Uterus (tissue), 4 donors: Measurements from ENCODE around the gene AP1M2. TPM values are rescaled to one million over a fixed set of nuclear protein-coding genes. Genes with fewer than 3 reads are reported as not detected.
A peak's percentile ranks its signal among the peaks of the same experiment; 100 is the strongest.

Experiments used
- DNase-seq, 2 donors: peaks; one replicate each; pipeline ENCODE4 v3.0.0-alpha.2; 2019 to 2020
- H3K27ac ChIP-seq, 2 donors: fragments of 200-600 bp; sonication (generic); 1 replicate in 1 of 2; 2 replicates in 1 of 2; pipeline ENCODE4 v1.5.1; 2016 to 2018
- H3K27me3 ChIP-seq, 2 donors: fragments of 200-600 bp; sonication (generic); one replicate each; pipeline ENCODE4 v1.5.1; 2018 to 2019; ENCODE audit warnings: control low read depth in 1 of 2
- H3K36me3 ChIP-seq, 2 donors: fragments of 200-600 bp; sonication (generic); one replicate each; pipeline ENCODE4 v1.5.1; 2019; ENCODE audit warnings: control low read depth in 1 of 2
- H3K4me1 ChIP-seq, 2 donors: fragments of 200-600 bp; sonication (generic); one replicate each; pipeline ENCODE4 v1.5.1; 2018 to 2019; ENCODE audit warnings: control low read depth in 1 of 2
- H3K4me3 ChIP-seq, 2 donors: fragments of 200-600 bp; sonication (generic); 1 replicate in 1 of 2; 2 replicates in 1 of 2; pipeline ENCODE4 v1.5.1; 2018 to 2019; ENCODE audit warnings: mild to moderate bottlenecking in 1 of 2
- H3K9me3 ChIP-seq, 2 donors: fragments of 200-600 bp; sonication (generic); one replicate each; pipeline ENCODE4 v1.5.1; 2019; ENCODE audit warnings: control low read depth in 1 of 2
- POLR2A ChIP-seq, 2 donors: fragments of 450-650 bp; IDR thresholded peaks; one replicate each; pipeline ENCODE4 v1.6.1; 2016; ENCODE audit warnings: antibody characterized with exemption in 2 of 2, mild to moderate bottlenecking in 1 of 2, moderate library complexity in 1 of 2
- intact Hi-C: fragments of 100-400 bp; cut with DNase I; formaldehyde crosslinking; loops from one replicate; pipeline ENCODE4 v1.15.1; 2023; ENCODE audit warnings: low total_unique reads
- total RNA-seq, 4 donors: library from RNA; depleted of rRNA in 3 of 4; stranded (reverse); fragments of >200 nt in 3 of 4; gene quantifications; one replicate each; pipeline versions ENCODE4 v1.1.0 to v1.2.4, GENCODE V29; 2014 to 2023
- TF ChIP-seq, protein P1 (sequence below), 4 experiments: fragments of 200-600 bp in 2 of 4; fragments of 450-650 bp in 2 of 4; sonication (generic) in 2 of 4; IDR thresholded peaks; one replicate each; pipeline ENCODE4 v1.5.1; 2016 to 2019; ENCODE audit warnings: antibody characterized with exemption in 4 of 4, mild to moderate bottlenecking in 2 of 4, moderate library complexity in 1 of 4
- donor health status: DM: yes; HTN: yes; CAD: no.

Gene AP1M2
- total RNA-seq, 4 donors from 2014 or later, result 14.9 to 16.7 TPM; not detected in 2

DNA sequence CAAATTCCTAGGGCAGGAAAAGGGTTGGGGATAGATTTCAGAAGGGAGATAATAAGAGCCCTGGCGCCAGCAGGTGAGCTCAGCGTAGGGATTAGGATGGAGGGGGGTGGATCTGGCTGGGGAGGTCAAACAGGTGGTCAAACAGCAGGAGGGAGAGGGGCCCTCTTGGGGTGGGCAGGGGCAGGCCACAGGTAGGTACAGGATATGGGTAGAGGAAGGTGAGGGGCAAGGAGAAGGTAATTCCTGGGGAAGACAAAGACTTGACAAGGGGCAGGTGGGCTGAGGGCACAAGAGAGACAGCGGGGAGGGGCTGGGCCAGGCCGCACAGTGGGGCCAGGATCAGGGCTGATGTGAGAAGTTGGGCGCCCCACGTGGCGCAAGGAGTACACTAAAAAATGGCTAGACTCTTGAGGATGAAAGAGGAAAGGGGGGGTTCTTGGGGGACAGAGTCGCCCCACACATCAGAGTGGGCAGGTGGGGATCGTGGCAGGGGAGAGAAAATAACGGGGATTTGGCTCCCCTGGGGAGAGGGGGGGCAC, 22.0 kb downstream of the AP1M2 start:
- Histone ChIP-seq H3K4me3 (peak overlapping the region; percentile 71 to 84), H3K4me1 (peaks cover 5 to 16% of the 10 kb centered on the region in 2 donors), H3K9me3 (no peaks in the 10 kb centered on the region), H3K27ac (peak overlapping the region; percentile 82 to 92), H3K36me3 (no peaks in the 10 kb centered on the region), H3K27me3 (no peaks in the 10 kb centered on the region)
- intact Hi-C loops, result no loop called here
- peak in 1 of 2 donors; percentile 50 for DNase-seq
- no peak for TF ChIP-seq POLR2A (IDR thresholded peaks at IDR 0.05)
- TF ChIP-seq, protein P1, sequence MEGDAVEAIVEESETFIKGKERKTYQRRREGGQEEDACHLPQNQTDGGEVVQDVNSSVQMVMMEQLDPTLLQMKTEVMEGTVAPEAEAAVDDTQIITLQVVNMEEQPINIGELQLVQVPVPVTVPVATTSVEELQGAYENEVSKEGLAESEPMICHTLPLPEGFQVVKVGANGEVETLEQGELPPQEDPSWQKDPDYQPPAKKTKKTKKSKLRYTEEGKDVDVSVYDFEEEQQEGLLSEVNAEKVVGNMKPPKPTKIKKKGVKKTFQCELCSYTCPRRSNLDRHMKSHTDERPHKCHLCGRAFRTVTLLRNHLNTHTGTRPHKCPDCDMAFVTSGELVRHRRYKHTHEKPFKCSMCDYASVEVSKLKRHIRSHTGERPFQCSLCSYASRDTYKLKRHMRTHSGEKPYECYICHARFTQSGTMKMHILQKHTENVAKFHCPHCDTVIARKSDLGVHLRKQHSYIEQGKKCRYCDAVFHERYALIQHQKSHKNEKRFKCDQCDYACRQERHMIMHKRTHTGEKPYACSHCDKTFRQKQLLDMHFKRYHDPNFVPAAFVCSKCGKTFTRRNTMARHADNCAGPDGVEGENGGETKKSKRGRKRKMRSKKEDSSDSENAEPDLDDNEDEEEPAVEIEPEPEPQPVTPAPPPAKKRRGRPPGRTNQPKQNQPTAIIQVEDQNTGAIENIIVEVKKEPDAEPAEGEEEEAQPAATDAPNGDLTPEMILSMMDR (IDR thresholded peaks at IDR 0.05), result peak in 1 of 4 experiments; percentile 43

DNA sequence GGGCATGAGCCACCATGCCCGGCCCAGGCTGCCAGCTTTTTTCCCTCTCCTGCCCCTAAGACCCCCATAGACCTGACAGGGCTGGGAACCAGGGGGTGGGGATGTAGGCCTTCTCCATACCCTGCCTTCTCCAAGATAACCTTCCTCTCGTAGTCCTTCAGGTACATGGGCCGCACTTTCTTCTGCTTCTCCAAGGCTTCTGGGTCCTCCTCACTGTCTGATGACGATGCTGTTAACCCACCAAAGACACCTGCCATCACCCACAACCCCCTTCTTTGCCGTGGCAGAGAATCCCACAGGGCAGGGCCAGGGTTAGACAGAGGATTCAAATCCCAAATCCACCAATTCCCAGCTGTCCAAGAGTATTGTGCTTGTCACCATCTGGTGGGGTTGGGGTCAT, 24.5 kb downstream of the AP1M2 start:
- TF ChIP-seq, protein P1 (IDR thresholded peaks at IDR 0.05), result no peak
- no peak for TF ChIP-seq POLR2A (IDR thresholded peaks at IDR 0.05)
- intact Hi-C loops, result no loop called here
- no peak overlapping the region for H3K4me3 ChIP-seq
- peaks cover 0 to 11% of the 10 kb centered on the region in 2 donors for H3K4me1 ChIP-seq
- H3K27me3 ChIP-seq, result no peaks in the 10 kb centered on the region
- no peak overlapping the region for H3K27ac ChIP-seq
- DNase-seq, result no peak
- no peaks in the 10 kb centered on the region for H3K36me3 ChIP-seq
- H3K9me3 ChIP-seq, result no peaks in the 10 kb centered on the region

DNA sequence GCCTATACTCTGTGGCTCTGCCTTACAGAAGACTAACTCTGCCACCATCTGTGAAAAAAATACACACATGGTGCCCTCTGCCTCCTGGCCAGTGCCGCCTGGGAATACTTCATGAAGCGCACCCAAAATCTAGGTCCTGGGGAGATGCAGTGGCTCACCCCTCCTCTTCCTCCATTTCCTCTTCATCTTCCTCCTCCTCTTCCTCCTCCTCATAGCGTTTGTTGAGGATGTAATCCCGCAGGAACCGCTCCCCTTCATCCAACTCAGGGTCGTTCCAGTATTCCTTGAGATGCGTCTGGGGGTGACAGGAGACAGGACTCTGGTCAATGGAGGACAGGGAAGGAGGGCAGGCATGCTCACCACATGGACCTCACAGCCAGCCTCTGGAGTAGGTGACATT, 27.0 kb downstream of the AP1M2 start:
- no peak for DNase-seq
- no peak overlapping the region for H3K4me3 ChIP-seq
- intact Hi-C loops, result no loop called here
- H3K4me1 ChIP-seq, result no peaks in the 10 kb centered on the region
- no peaks in the 10 kb centered on the region for H3K36me3 ChIP-seq
- H3K27ac ChIP-seq, result no peak overlapping the region
- no peaks in the 10 kb centered on the region for H3K27me3 ChIP-seq
- no peaks in the 10 kb centered on the region for H3K9me3 ChIP-seq
- TF ChIP-seq, protein P1 (IDR thresholded peaks at IDR 0.05), result no peak
- no peak for TF ChIP-seq POLR2A (IDR thresholded peaks at IDR 0.05)

DNA sequence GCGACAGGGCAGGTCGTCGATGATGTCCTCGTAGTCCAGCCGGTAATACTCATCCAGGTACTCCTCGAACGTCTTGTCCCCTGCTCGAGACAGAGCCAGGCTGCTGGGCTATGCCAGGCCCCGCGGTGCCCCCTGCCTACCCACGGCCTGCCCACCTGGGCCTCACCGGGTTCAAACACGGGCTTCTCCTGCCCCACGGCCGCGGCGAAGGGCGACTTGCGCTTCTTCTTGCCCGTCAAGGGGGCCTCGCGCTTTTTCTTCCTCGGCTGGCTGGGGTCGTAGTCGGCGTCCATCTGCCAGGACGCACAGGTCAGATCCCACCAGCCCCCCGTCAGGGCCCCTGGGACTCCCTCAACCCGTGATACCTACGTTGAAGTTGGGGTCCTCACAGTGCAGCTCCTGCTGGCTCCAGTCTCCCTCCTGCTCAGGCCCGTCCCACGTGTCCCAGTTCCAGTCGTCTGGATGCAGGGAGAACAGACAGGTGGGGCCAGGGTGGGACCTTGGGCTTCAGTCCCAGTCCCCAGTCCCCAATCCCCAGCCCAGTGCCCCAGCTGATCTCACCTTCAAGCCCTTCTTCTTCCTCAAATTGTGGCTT, 29.4 kb downstream of the AP1M2 start:
- intact Hi-C loops, result no loop called here
- Histone ChIP-seq H3K4me1 (no peaks in the 10 kb centered on the region), H3K27me3 (no peaks in the 10 kb centered on the region), H3K27ac (no peak overlapping the region), H3K4me3 (no peak overlapping the region), H3K9me3 (no peaks in the 10 kb centered on the region), H3K36me3 (no peaks in the 10 kb centered on the region)
- no peak for TF ChIP-seq POLR2A (IDR thresholded peaks at IDR 0.05)
- TF ChIP-seq, protein P1 (IDR thresholded peaks at IDR 0.05), result no peak
- no peak for DNase-seq

DNA sequence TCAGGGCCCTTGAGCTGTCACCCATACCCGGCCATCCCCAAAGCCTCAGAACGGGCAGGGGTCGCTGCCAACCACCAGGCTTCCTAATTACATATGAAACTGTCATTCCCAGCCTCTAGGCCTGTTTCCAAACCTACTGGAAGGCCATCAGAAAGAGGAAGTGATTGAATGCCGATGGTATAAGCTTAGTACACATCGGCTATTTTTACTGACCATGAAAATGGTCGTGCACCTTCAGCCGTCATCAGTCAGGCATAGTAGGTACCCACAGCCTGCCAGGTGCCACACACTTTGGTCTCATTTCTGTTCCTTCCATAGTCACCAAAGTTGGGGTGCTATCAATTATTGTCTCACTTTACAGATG, 31.5 kb downstream of the AP1M2 start:
- Histone ChIP-seq H3K9me3 (no peaks in the 10 kb centered on the region), H3K27ac (no peak overlapping the region), H3K4me1 (no peaks in the 10 kb centered on the region), H3K27me3 (no peaks in the 10 kb centered on the region), H3K4me3 (no peak overlapping the region), H3K36me3 (no peaks in the 10 kb centered on the region)
- intact Hi-C loops, result no loop called here
- no peak for DNase-seq
- TF ChIP-seq, protein P1 (IDR thresholded peaks at IDR 0.05), result no peak
- no peak for TF ChIP-seq POLR2A (IDR thresholded peaks at IDR 0.05)
